Prostate gland (tissue), 2 donors: ENCODE data around the gene NUMB.

ENCODE experiments used
- CTCF ChIP-seq, 4 experiments: fragments of 200-600 bp in 2 of 4; fragments of 450-650 bp in 2 of 4; sonication (generic) in 2 of 4; IDR thresholded peaks; 1 replicate in 3 of 4; 2 replicates in 1 of 4; pipeline ENCODE4 v1.5.1; 2016 to 2019; ENCODE audit warnings: antibody characterized with exemption in 4 of 4, mild to moderate bottlenecking in 2 of 4, moderate library complexity in 2 of 4
- POLR2A ChIP-seq: fragments of 450-650 bp; IDR thresholded peaks from one replicate; pipeline ENCODE4 v1.6.1; 2016; ENCODE audit warnings: antibody characterized with exemption, mild to moderate bottlenecking
- POLR2AphosphoS5 ChIP-seq: sonication (generic); formaldehyde crosslinking; IDR thresholded peaks from one replicate; pipeline ENCODE4 v1.6.1; 2017; ENCODE audit warnings: antibody characterized with exemption

DNA sequence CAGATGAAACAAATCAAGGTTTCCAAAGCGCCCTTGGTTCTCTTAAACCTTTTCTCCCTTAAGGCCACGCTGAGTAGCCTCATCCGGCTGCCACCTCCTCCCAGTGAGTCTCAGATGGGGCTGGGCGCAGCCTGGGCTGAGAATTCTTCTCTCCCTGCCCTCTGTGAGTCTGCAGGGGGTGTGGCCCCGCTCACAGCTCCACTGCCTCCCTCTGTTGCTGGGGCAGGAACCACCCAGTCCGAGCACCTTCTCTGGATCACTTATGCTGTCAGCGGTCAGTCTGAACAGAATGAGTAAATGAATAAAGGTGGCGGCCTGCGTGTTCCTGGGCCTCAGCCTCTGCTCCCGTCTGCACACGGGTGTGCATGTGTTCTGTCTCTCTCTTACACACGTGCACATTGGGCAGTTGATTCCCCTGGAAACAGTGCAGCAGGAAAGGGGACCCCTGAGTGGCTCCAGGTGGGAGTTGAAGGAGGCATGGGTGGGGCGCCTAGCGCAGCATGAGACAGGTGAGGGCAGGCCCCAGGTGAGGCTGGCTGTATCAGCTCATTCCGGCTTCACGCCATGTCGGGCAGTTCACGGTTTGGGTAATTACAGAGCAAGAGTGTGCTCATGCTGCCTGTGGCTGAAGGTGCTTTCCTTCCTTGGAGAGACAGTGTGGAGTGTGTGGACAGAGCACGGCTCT is 216.7 kb downstream of the NUMB start:
- no peak for TF ChIP-seq POLR2AphosphoS5
- TF ChIP-seq CTCF (IDR thresholded peaks at IDR 0.05), result no peak
- TF ChIP-seq POLR2A, result no peak
